ENCODE measurements around the gene TAF1A. TPM values are rescaled to one million over a fixed set of nuclear protein-coding genes. Genes with fewer than 3 reads are reported as not detected.

Gene TAF1A
- total and polyA plus RNA-seq, 2 of the 8 experiments (the other 6 are each of a cell fraction or from before 2014, with no cell fraction given): 3.3 to 16.7 TPM

DNA sequence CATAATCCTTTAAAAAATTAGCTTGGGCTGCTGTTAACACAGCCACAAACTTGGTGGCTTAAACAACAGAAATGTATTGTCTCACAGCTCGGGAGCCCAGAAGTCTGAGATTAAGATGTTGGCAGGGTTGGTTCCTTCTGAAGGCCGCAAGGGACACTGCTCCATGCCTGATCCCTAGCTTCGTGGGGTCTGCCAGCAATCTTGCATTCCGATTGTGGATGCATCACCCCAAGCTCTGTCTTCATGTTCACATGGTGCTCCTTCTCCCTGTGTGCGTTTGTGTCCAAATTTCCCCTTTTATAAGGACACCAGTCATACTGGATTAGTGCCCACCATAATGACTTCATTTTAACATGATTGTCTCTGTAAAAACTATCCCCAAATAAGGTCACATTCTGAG, 36.9 kb downstream of the TAF1A start:
- Histone ChIP-seq H3K56ac (replicated peaks; ENCODE audit: insufficient read length, low read depth, low read length) (no peak overlapping the region), H3K4ac (replicated peaks; ENCODE audit: insufficient read length, low read depth, low read length) (no peak overlapping the region), H2BK15ac (ENCODE audit: low read length) (no peak overlapping the region), H3K23ac (ENCODE audit: insufficient read length) (no peak overlapping the region), H2BK20ac (ENCODE audit: low read length) (no peak overlapping the region), H3K4me3 (ENCODE audit: extremely low read depth in 1 of 4, insufficient read depth in 2 of 4, low read depth in 3 of 4, low read length in 4 of 4) (no peak overlapping the region), H2AFZ (ENCODE audit: low read length) (no peak overlapping the region), H3K4me2 (ENCODE audit: insufficient read depth in 1 of 2, low read depth in 2 of 2, low read length in 2 of 2) (no peak overlapping the region), H3K18ac (ENCODE audit: extremely low read depth, low read length) (no peak overlapping the region), H3K9ac (replicated peaks in 1 of 4; ENCODE audit: extremely low read depth in 1 of 4, low read depth in 3 of 4, low read length in 3 of 4) (peak overlapping the region in 1 of 4 experiments; percentile 10; a peak in 2 of 7 replicates), H3K27ac (ENCODE audit: low read depth, low read length) (no peak overlapping the region), H3K79me2 (ENCODE audit: control insufficient read depth in 1 of 2, insufficient read depth in 2 of 2, low read length in 2 of 2) (no peaks in the 10 kb centered on the region), H3K36me3 (ENCODE audit: control insufficient read depth in 2 of 4, insufficient read depth in 4 of 4, low read length in 3 of 4) (peaks cover 0 to 5% (median 2%) of the 10 kb centered on the region in 4 experiments; a peak in 4 of 8 replicates), H4K20me1 (replicated peaks in 1 of 2; ENCODE audit: control insufficient read depth in 1 of 2, insufficient read depth in 2 of 2, low read length in 2 of 2) (no peaks in the 10 kb centered on the region), H3K14ac (ENCODE audit: insufficient read length) (no peak overlapping the region), H4K8ac (ENCODE audit: extremely low read depth, insufficient read depth, low read length) (no peak overlapping the region), H3K9me3 (ENCODE audit: insufficient read depth in 2 of 2, low read depth in 1 of 2, low read length in 1 of 2) (no peaks in the 10 kb centered on the region), H2BK120ac (replicated peaks; ENCODE audit: low read depth, low read length) (no peak overlapping the region), H4K91ac (replicated peaks; ENCODE audit: insufficient read length, low read length) (no peak overlapping the region), H3K27me3 (replicated peaks in 1 of 4; ENCODE audit: control insufficient read depth in 3 of 4, extremely low read depth in 1 of 4, insufficient read depth in 3 of 4, low read length in 3 of 4) (no peaks in the 10 kb centered on the region), H2BK12ac (ENCODE audit: low read depth, low read length) (no peak overlapping the region), H2AK5ac (ENCODE audit: low read depth, low read length) (no peak overlapping the region), H2BK5ac (ENCODE audit: low read depth, low read length) (no peak overlapping the region), H3K23me2 (ENCODE audit: low read depth, low read length) (no peaks in the 10 kb centered on the region), H3K4me1 (replicated peaks in 1 of 4; ENCODE audit: control insufficient read depth in 3 of 4, insufficient read depth in 4 of 4, low read length in 3 of 4) (no peaks in the 10 kb centered on the region), H3K79me1 (ENCODE audit: low read depth, low read length) (no peaks in the 10 kb centered on the region), H4K5ac (ENCODE audit: insufficient read length, low read depth, low read length) (no peak overlapping the region)
- 85% methylated on average over 5 of the region's 5 CpGs; no CpG with 5 or more reads in 1 of the 2 experiments for WGBS, 2 experiments (ENCODE audit: extremely low coverage in 1 of 2, insufficient coverage in 1 of 2, insufficient read length in 1 of 2, insufficient replicate concordance in 2 of 2, low coverage in 1 of 2, low lambda C conversion rate in 2 of 2, missing lambda C conversion rate in 1 of 2)
- DNase-seq (ENCODE audit: low read depth in 1 of 2, low spot score in 2 of 2): no peak
- FAIRE-seq: no peak
- CTCF ChIA-PET (ENCODE audit: partially characterized antibody): interaction anchor here (0.9 to 1.5 kb wide), 3 partner anchors 9 to 78 kb away, joined by 3 to 4 read pairs (median 4); no protein-coding TSS in a partner anchor
- POLR2A ChIA-PET (ENCODE audit: partially characterized antibody): no interaction called here
- TF ChIP-seq TEAD4 (IDR thresholded peaks at IDR 0.05; ENCODE audit: low read depth, low read length): no peak
- TF ChIP-seq YY1 (IDR thresholded peaks at IDR 0.05; ENCODE audit: low read depth, low read length): no peak
- no peak for TF ChIP-seq SIRT6 (IDR thresholded peaks at IDR 0.05; ENCODE audit: low read length)
- no peak for TF ChIP-seq CHD1 (IDR thresholded peaks at IDR 0.05; ENCODE audit: low read depth, low read length)
- TF ChIP-seq CBX8 (IDR thresholded peaks at IDR 0.05; ENCODE audit: borderline replicate concordance, low read depth, low read length): no peak
- TF ChIP-seq CHD2 (IDR thresholded peaks at IDR 0.05; ENCODE audit: low read length): no peak
- TF ChIP-seq EZH2 (IDR thresholded peaks at IDR 0.05; ENCODE audit: low read depth, low read length, severe bottlenecking): no peak
- no peak for TF ChIP-seq BCL11A (IDR thresholded peaks at IDR 0.05; ENCODE audit: low read depth in 2 of 2, low read length in 2 of 2)
- TF ChIP-seq USF2 (IDR thresholded peaks at IDR 0.05; ENCODE audit: low read length): no peak
- no peak for TF ChIP-seq POLR2A (IDR thresholded peaks at IDR 0.05; ENCODE audit: control extremely low read depth in 1 of 2, low read depth in 2 of 2, low read length in 2 of 2)
- TF ChIP-seq PHF8 (conservative IDR thresholded peaks at IDR 0.05; ENCODE audit: low read depth, low read length): no peak
